Measurements from ENCODE around the gene STK24. TPM values are rescaled to one million over a fixed set of nuclear protein-coding genes. Genes with fewer than 3 reads are reported as not detected.
A peak's percentile ranks its signal among the peaks of the same experiment; 100 is the strongest.
"Not testable (repeated sequence)": the region's sequence is repeated elsewhere in the genome, so short reads cannot be mapped to it uniquely, and the experiment has no call there.

The STK24 gene
- total and polyA plus RNA-seq, 3 experiments from 2014 or later, result 63.6 to 150 (median 149) TPM

GRCh38 chr13:98606296-98606695, 29.4 kb upstream of the STK24 start:
- H3K36me3 Mint-ChIP-seq, result peaks cover 0 to 1% (median 0%) of the 10 kb centered on the region in 3 donors
- Histone ChIP-seq H3K9me3 (ENCODE audit: low read length) (no peaks in the 10 kb centered on the region), H3K36me3 (ENCODE audit: insufficient read depth, low read length) (no peaks in the 10 kb centered on the region), H3K4me1 (ENCODE audit: insufficient read depth, low read length) (no peaks in the 10 kb centered on the region), H3K27me3 (ENCODE audit: insufficient read depth, low read length, poor library complexity, severe bottlenecking) (no peaks in the 10 kb centered on the region), H3K27ac (ENCODE audit: low read depth, low read length) (no peak overlapping the region), H3K4me3 (ENCODE audit: low read length) (no peak overlapping the region)
- DNase-seq, result no peak
- no peak overlapping the region for H3K4me3 Mint-ChIP-seq
- POLR2A ChIA-PET, result no interaction called here
- no peaks in the 10 kb centered on the region for H3K9me3 Mint-ChIP-seq
- peak overlapping the region in 1 of 8 donors; percentile 38 for H3K27ac Mint-ChIP-seq
- H3K27me3 Mint-ChIP-seq, result peaks cover 0 to 5% of the 10 kb centered on the region in 2 donors
- H3K4me1 Mint-ChIP-seq, result peaks cover 0 to 3% (median 0%) of the 10 kb centered on the region in 3 donors
- CTCF ChIA-PET, result no interaction called here

GRCh38 chr13:98599502-98600328, 22.8 kb upstream of the STK24 start:
- Histone ChIP-seq H3K4me1 (ENCODE audit: insufficient read depth, low read length) (no peaks in the 10 kb centered on the region), H3K27ac (ENCODE audit: low read depth, low read length) (no peak overlapping the region), H3K4me3 (ENCODE audit: low read length) (no peak overlapping the region), H3K36me3 (ENCODE audit: insufficient read depth, low read length) (no peaks in the 10 kb centered on the region), H3K27me3 (ENCODE audit: insufficient read depth, low read length, poor library complexity, severe bottlenecking) (no peaks in the 10 kb centered on the region), H3K9me3 (ENCODE audit: low read length) (no peaks in the 10 kb centered on the region)
- H3K27ac Mint-ChIP-seq, result no peak overlapping the region
- DNase-seq, result no peak
- no peaks in the 10 kb centered on the region for H3K4me1 Mint-ChIP-seq
- H3K27me3 Mint-ChIP-seq, result peaks cover 2 to 4% of the 10 kb centered on the region in 2 donors
- no peaks in the 10 kb centered on the region for H3K9me3 Mint-ChIP-seq
- POLR2A ChIA-PET, result no interaction called here
- H3K36me3 Mint-ChIP-seq, result peaks cover 0 to 5% (median 1%) of the 10 kb centered on the region in 3 donors
- CTCF ChIA-PET, result interaction anchor here (1.2 kb wide), 1 partner anchor 53 kb away, joined by 3 read pairs; no protein-coding TSS in a partner anchor
- no peak overlapping the region for H3K4me3 Mint-ChIP-seq

- Mint-ChIP-seq H3K9me3 (no peaks in the 10 kb centered on the region), H3K27ac (peak overlapping the region in 1 of 8 donors; percentile 0)
- CTCF ChIA-PET, result interaction anchor here (1.3 to 2.0 kb wide), 2 partner anchors 11 to 153 kb away, joined by 3 to 10 read pairs; no protein-coding TSS in a partner anchor
Observed at GRCh38 chr13:98598043-98598442, 21.1 kb upstream of the STK24 start.

GRCh38 chr13:98595134-98595533, 18.2 kb upstream of the STK24 start:
- H3K27me3 ChIP-seq (ENCODE audit: insufficient read depth, low read length, poor library complexity, severe bottlenecking), result no peaks in the 10 kb centered on the region
- Mint-ChIP-seq H3K27me3 (peaks cover 0 to 4% of the 10 kb centered on the region in 2 donors), H3K36me3 (peaks cover 0 to 5% (median 0%) of the 10 kb centered on the region in 3 donors), H3K4me3 (no peak overlapping the region), H3K4me1 (no peaks in the 10 kb centered on the region), H3K9me3 (no peaks in the 10 kb centered on the region), H3K27ac (no peak overlapping the region)
- no peak overlapping the region for H3K27ac ChIP-seq (ENCODE audit: low read depth, low read length)
- no peaks in the 10 kb centered on the region for H3K36me3 ChIP-seq (ENCODE audit: insufficient read depth, low read length)
- H3K4me3 ChIP-seq (ENCODE audit: low read length), result no peak overlapping the region
- no peaks in the 10 kb centered on the region for H3K4me1 ChIP-seq (ENCODE audit: insufficient read depth, low read length)
- DNase-seq, result no peak
- POLR2A ChIA-PET, result interaction anchor here (0.6 kb wide), 1 partner anchor 35 kb away, joined by 3 read pairs; no protein-coding TSS in a partner anchor
- H3K9me3 ChIP-seq (ENCODE audit: low read length), result no peaks in the 10 kb centered on the region
- CTCF ChIA-PET, result no interaction called here

More at GRCh38 chr13:98598043-98598442, 21.1 kb upstream of the STK24 start:
- Histone ChIP-seq H3K27ac (ENCODE audit: low read depth, low read length) (no peak overlapping the region), H3K4me3 (ENCODE audit: low read length) (no peak overlapping the region), H3K9me3 (ENCODE audit: low read length) (no peaks in the 10 kb centered on the region), H3K27me3 (ENCODE audit: insufficient read depth, low read length, poor library complexity, severe bottlenecking) (no peaks in the 10 kb centered on the region), H3K4me1 (ENCODE audit: insufficient read depth, low read length) (no peaks in the 10 kb centered on the region), H3K36me3 (ENCODE audit: insufficient read depth, low read length) (no peaks in the 10 kb centered on the region)
- Mint-ChIP-seq H3K27me3 (peaks cover 2 to 4% of the 10 kb centered on the region in 2 donors), H3K4me3 (no peak overlapping the region), H3K36me3 (peaks cover 0 to 5% (median 1%) of the 10 kb centered on the region in 3 donors), H3K4me1 (no peaks in the 10 kb centered on the region)
- DNase-seq, result no peak
- POLR2A ChIA-PET, result interaction anchor here (0.6 kb wide), 1 partner anchor 1117 kb away, joined by 3 read pairs; no protein-coding TSS in a partner anchor

GRCh38 chr13:98592362-98592732, 15.4 kb upstream of the STK24 start:
- Mint-ChIP-seq H3K4me3 (no peak overlapping the region), H3K27ac (no peak overlapping the region), H3K9me3 (peaks cover 0 to 2% (median 0%) of the 10 kb centered on the region in 5 donors), H3K36me3 (no peaks in the 10 kb centered on the region), H3K4me1 (no peaks in the 10 kb centered on the region), H3K27me3 (no peaks in the 10 kb centered on the region)
- CTCF ChIA-PET, result no interaction called here
- Histone ChIP-seq H3K4me1 (ENCODE audit: insufficient read depth, low read length) (no peaks in the 10 kb centered on the region), H3K4me3 (ENCODE audit: low read length) (no peak overlapping the region), H3K9me3 (ENCODE audit: low read length) (no peaks in the 10 kb centered on the region), H3K27me3 (ENCODE audit: insufficient read depth, low read length, poor library complexity, severe bottlenecking) (no peaks in the 10 kb centered on the region), H3K27ac (ENCODE audit: low read depth, low read length) (no peak overlapping the region), H3K36me3 (ENCODE audit: insufficient read depth, low read length) (no peaks in the 10 kb centered on the region)
- DNase-seq, result no peak
- POLR2A ChIA-PET, result no interaction called here

GRCh38 chr13:98591721-98592361, 14.9 kb upstream of the STK24 start:
- POLR2A ChIA-PET, result interaction anchor here (0.6 kb wide), 1 partner anchor 1148 kb away, joined by 3 read pairs; no protein-coding TSS in a partner anchor
- H3K4me3 ChIP-seq (ENCODE audit: low read length), result no peak overlapping the region
- H3K27ac ChIP-seq (ENCODE audit: low read depth, low read length), result no peak overlapping the region
- H3K9me3 Mint-ChIP-seq, result peaks cover 0 to 2% (median 0%) of the 10 kb centered on the region in 5 donors
- no peaks in the 10 kb centered on the region for H3K36me3 Mint-ChIP-seq
- H3K27ac Mint-ChIP-seq, result no peak overlapping the region
- CTCF ChIA-PET, result no interaction called here
- no peak for DNase-seq
- H3K27me3 ChIP-seq (ENCODE audit: insufficient read depth, low read length, poor library complexity, severe bottlenecking), result no peaks in the 10 kb centered on the region
- H3K36me3 ChIP-seq (ENCODE audit: insufficient read depth, low read length), result no peaks in the 10 kb centered on the region
- no peaks in the 10 kb centered on the region for H3K4me1 ChIP-seq (ENCODE audit: insufficient read depth, low read length)
- H3K4me1 Mint-ChIP-seq, result no peaks in the 10 kb centered on the region
- H3K9me3 ChIP-seq (ENCODE audit: low read length), result no peaks in the 10 kb centered on the region
- H3K27me3 Mint-ChIP-seq, result no peaks in the 10 kb centered on the region
- no peak overlapping the region for H3K4me3 Mint-ChIP-seq

- H3K9me3 Mint-ChIP-seq; H3K4me1 Mint-ChIP-seq; H3K27ac Mint-ChIP-seq; H3K36me3 Mint-ChIP-seq; CTCF ChIA-PET; H3K27me3 ChIP-seq (ENCODE audit: insufficient read depth, low read length, poor library complexity, severe bottlenecking); H3K36me3 ChIP-seq (ENCODE audit: insufficient read depth, low read length); H3K9me3 ChIP-seq (ENCODE audit: low read length); H3K4me3 ChIP-seq (ENCODE audit: low read length); H3K27me3 Mint-ChIP-seq; H3K4me1 ChIP-seq (ENCODE audit: insufficient read depth, low read length); POLR2A ChIA-PET; H3K4me3 Mint-ChIP-seq; H3K27ac ChIP-seq (ENCODE audit: low read depth, low read length); DNase-seq: not testable (repeated sequence)
Observed at GRCh38 chr13:98590471-98590870, 13.6 kb upstream of the STK24 start.

- H3K4me3 Mint-ChIP-seq, H3K27me3 Mint-ChIP-seq: not testable (repeated sequence)
Observed at GRCh38 chr13:98589516-98589915, 12.6 kb upstream of the STK24 start.

More at GRCh38 chr13:98589516-98589915, 12.6 kb upstream of the STK24 start:
- H3K27ac Mint-ChIP-seq; H3K4me1 ChIP-seq (ENCODE audit: insufficient read depth, low read length); H3K4me3 ChIP-seq (ENCODE audit: low read length); H3K27me3 ChIP-seq (ENCODE audit: insufficient read depth, low read length, poor library complexity, severe bottlenecking); H3K9me3 ChIP-seq (ENCODE audit: low read length); H3K9me3 Mint-ChIP-seq; POLR2A ChIA-PET; H3K36me3 Mint-ChIP-seq; H3K27ac ChIP-seq (ENCODE audit: low read depth, low read length); DNase-seq; H3K36me3 ChIP-seq (ENCODE audit: insufficient read depth, low read length); H3K4me1 Mint-ChIP-seq; CTCF ChIA-PET: not testable (repeated sequence)

Data from CD8-positive, alpha-beta memory T cell (primary cell).